CD14-positive monocyte (primary cell): ENCODE measurements around the gene CDC42BPB. TPM values are rescaled to one million over a fixed set of nuclear protein-coding genes. Genes with fewer than 3 reads are reported as not detected.

Experiments used
- DNase-seq, 3 donors: peaks; one replicate each; pipeline ENCODE4 v3.0.0-alpha.2; 2011 to 2022
- H2AFZ ChIP-seq: 2 replicates; pipeline ENCODE4 v1.6.0; 2012; ENCODE audit warnings: mild to moderate bottlenecking, low read depth, low read length, inconsistent platforms; ENCODE audit not compliant: insufficient read depth, poor library complexity, severe bottlenecking
- H3K27ac ChIP-seq, 2 donors: 1 replicate in 1 of 2; 2 replicates in 1 of 2; pipeline ENCODE4 v1.5.1; 2012 to 2013; ENCODE audit warnings: low read length in 2 of 2, control low read depth in 1 of 2, inconsistent platforms in 1 of 2, low read depth in 1 of 2, mild to moderate bottlenecking in 1 of 2
- H3K27me3 ChIP-seq, 2 donors: one replicate each; pipeline versions ENCODE4 v1.6.0 to v1.6.1; 2011 to 2013; ENCODE audit warnings: low read length in 2 of 2; ENCODE audit not compliant: control insufficient read depth in 2 of 2, insufficient read depth in 2 of 2
- H3K36me3 ChIP-seq, 2 donors: replicated peaks in 1 of 2; 1 replicate in 1 of 2; 2 replicates in 1 of 2; pipeline versions ENCODE4 v1.5.1 to v1.6.1; 2012 to 2013; ENCODE audit warnings: low read length in 2 of 2, control low read depth in 1 of 2, inconsistent platforms in 1 of 2, mild to moderate bottlenecking in 1 of 2; ENCODE audit not compliant: insufficient read depth in 2 of 2, control insufficient read depth in 1 of 2
- H3K4me1 ChIP-seq, 2 donors: 1 replicate in 1 of 2; 2 replicates in 1 of 2; pipeline versions ENCODE4 v1.5.1 to v1.6.1; 2012 to 2013; ENCODE audit warnings: low read length in 2 of 2, control low read depth in 1 of 2, inconsistent platforms in 1 of 2, mild to moderate bottlenecking in 1 of 2, moderate library complexity in 1 of 2; ENCODE audit not compliant: insufficient read depth in 2 of 2, control insufficient read depth in 1 of 2
- H3K4me2 ChIP-seq: replicated peaks from 2 replicates; pipeline ENCODE3; 2012; ENCODE audit warnings: low read length, moderate library complexity, mild to moderate bottlenecking; ENCODE audit not compliant: poor library complexity, severe bottlenecking; ENCODE audit errors: extremely low read depth
- H3K4me3 ChIP-seq, 3 experiments: fragments of 200-600 bp in 1 of 3; sonication (generic) in 1 of 3; replicated peaks in 1 of 3; 1 replicate in 2 of 3; 2 replicates in 1 of 3; pipeline ENCODE4 v1.5.1; 2011 to 2013; ENCODE audit warnings: low read length in 3 of 3, mild to moderate bottlenecking in 3 of 3, control low read depth in 2 of 3, low read depth in 2 of 3, inconsistent platforms in 1 of 3, moderate library complexity in 1 of 3
- H3K79me2 ChIP-seq: 2 replicates; pipeline ENCODE4 v1.6.0; 2012; ENCODE audit warnings: mild to moderate bottlenecking, control low read depth, inconsistent platforms, low read length, moderate library complexity; ENCODE audit not compliant: insufficient read depth
- H3K9ac ChIP-seq: 2 replicates; pipeline ENCODE4 v1.6.0; 2017; ENCODE audit warnings: low read length, mild to moderate bottlenecking; ENCODE audit not compliant: insufficient read depth, poor library complexity, severe bottlenecking
- H3K9me3 ChIP-seq, 2 donors: replicated peaks in 1 of 2; 1 replicate in 1 of 2; 2 replicates in 1 of 2; pipeline versions ENCODE4 v1.5.1 to v1.6.1; 2012 to 2013; ENCODE audit warnings: low read length in 2 of 2, control low read depth in 1 of 2; ENCODE audit not compliant: control insufficient read depth in 1 of 2, insufficient read depth in 1 of 2
- H4K20me1 ChIP-seq: 2 replicates; pipeline ENCODE4 v1.6.0; 2012; ENCODE audit warnings: mild to moderate bottlenecking, low read length, control low read depth, moderate library complexity; ENCODE audit not compliant: insufficient read depth
- H3K27ac Mint-ChIP-seq, 7 donors: one replicate each; pipeline ENCODE4 v1.8.0; 2020; ENCODE audit warnings: mild to moderate bottlenecking in 7 of 7, mixed read lengths in 7 of 7, moderate library complexity in 6 of 7, inconsistent platforms in 2 of 7
- H3K27me3 Mint-ChIP-seq, 3 donors: one replicate each; pipeline ENCODE4 v1.8.0; 2021 to 2022; ENCODE audit warnings: low read depth in 3 of 3, mild to moderate bottlenecking in 3 of 3, mixed read lengths in 3 of 3, moderate library complexity in 3 of 3, inconsistent platforms in 1 of 3
- H3K36me3 Mint-ChIP-seq, 2 donors: one replicate each; pipeline ENCODE4 v1.8.0; 2020; ENCODE audit warnings: mixed read lengths in 2 of 2, inconsistent platforms in 1 of 2, mild to moderate bottlenecking in 1 of 2
- H3K4me1 Mint-ChIP-seq: one replicate; pipeline ENCODE4 v1.8.0; 2020; ENCODE audit warnings: mild to moderate bottlenecking, mixed read lengths
- H3K4me3 Mint-ChIP-seq, 2 donors: one replicate each; pipeline ENCODE4 v1.8.0; 2020; ENCODE audit warnings: mild to moderate bottlenecking in 2 of 2, mixed read lengths in 2 of 2, moderate library complexity in 1 of 2
- H3K9me3 Mint-ChIP-seq, 7 donors: one replicate each; pipeline ENCODE4 v1.8.0; 2020 to 2022; ENCODE audit warnings: mixed read lengths in 7 of 7, mild to moderate bottlenecking in 6 of 7, moderate library complexity in 6 of 7, inconsistent platforms in 2 of 7
- WGBS: methylation state at CpG from one replicate; pipeline ENCODE4 v1.1.5; 2013; ENCODE audit warnings: missing lambda C conversion rate; ENCODE audit not compliant: insufficient coverage; 5-methylcytosine and 5-hydroxymethylcytosine counted together
- intact Hi-C, 2 donors: fragments of 100-400 bp; cut with micrococcal nuclease; formaldehyde crosslinking; loops; one replicate each; pipeline versions ENCODE4 v1.15.0 to v1.15.1; 2023
- polyA plus RNA-seq, 3 donors: library from polyadenylated mRNA; depleted of rRNA in 1 of 3; unstranded in 2 of 3; stranded (reverse) in 1 of 3; fragments of 300-500 nt in 2 of 3; fragments of >200 nt in 1 of 3; fragmentation: Illumina TruSeq in 2 of 3; gene quantifications; 1 replicate in 2 of 3; 2 replicates in 1 of 3; pipeline ENCODE4 v1.2.3, GENCODE V29; 2012 to 2021
- TF ChIP-seq, protein P1 (sequence below): fragments of 200-600 bp; IDR thresholded peaks from one replicate; pipeline ENCODE4 v1.8.0; 2022; ENCODE audit warnings: antibody characterized with exemption, mild to moderate bottlenecking

Gene CDC42BPB
- polyA plus RNA-seq, 3 donors, result 0.25 to 19.0 (median 0.60) TPM

DNA sequence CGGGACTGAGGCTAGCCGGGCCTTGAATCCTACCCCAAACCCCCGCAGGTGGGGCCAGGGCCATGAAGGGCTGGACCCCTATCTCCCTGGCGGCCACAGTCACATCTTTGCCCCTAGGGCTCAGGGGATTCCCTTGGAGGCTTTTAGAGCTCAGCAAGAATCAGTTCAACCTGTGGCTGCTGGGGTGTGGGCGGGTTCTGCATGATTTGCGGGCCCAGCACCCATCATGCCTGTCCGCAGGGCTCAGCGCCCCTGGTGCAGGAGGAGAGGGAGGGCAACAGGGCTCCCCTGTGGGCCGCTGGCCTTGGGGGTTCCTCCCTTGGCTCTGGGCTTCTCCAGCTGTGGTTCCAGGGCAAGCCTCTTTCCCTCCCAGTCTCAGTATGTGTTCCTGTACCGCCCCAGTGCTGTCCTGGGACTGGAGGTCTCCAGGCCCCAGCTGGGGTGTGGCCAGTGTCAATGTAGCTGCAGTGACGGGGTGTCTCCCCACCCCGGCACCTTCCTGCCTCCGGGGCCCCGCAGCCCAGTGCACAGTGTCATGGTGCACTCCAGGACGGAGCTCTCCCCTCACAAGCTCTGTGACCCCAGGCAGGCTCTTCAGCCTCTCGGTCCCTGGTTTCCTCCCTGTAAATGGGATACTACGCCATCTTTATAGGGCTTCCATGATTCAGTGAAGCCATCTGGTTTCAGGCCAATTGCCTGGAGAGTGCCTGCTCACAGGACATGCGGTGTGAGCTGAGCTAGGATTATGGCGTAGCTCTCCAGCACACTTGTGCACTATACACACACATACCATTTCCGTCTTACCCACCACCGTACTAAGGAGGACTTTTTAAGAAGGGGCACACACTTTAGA is 16.8 kb upstream of the CDC42BPB start:
- Mint-ChIP-seq H3K9me3 (peaks cover 0 to 3% (median 0%) of the 10 kb centered on the region in 7 donors), H3K27me3 (peaks cover 5 to 37% (median 21%) of the 10 kb centered on the region in 3 donors), H3K27ac (peak overlapping the region in 1 of 7 donors; percentile 57), H3K36me3 (no peaks in the 10 kb centered on the region), H3K4me3 (peak overlapping the region in 1 of 2 donors; percentile 39), H3K4me1 (peaks cover 2% of the 10 kb centered on the region)
- intact Hi-C loops, result loop anchor here (2.0 to 10.0 kb wide), 3 partner anchors 69 to 219 kb away; no protein-coding TSS in a partner anchor
- Histone ChIP-seq H3K4me1 (peaks cover 9 to 17% of the 10 kb centered on the region in 2 donors), H3K27ac (no peak overlapping the region), H4K20me1 (no peaks in the 10 kb centered on the region), H3K4me2 (no peak overlapping the region), H3K27me3 (peaks cover 0 to 24% of the 10 kb centered on the region in 2 donors), H3K9ac (no peak overlapping the region), H3K4me3 (no peak overlapping the region), H2AFZ (no peak overlapping the region), H3K9me3 (no peaks in the 10 kb centered on the region), H3K36me3 (no peaks in the 10 kb centered on the region), H3K79me2 (no peaks in the 10 kb centered on the region)
- TF ChIP-seq, protein P1, sequence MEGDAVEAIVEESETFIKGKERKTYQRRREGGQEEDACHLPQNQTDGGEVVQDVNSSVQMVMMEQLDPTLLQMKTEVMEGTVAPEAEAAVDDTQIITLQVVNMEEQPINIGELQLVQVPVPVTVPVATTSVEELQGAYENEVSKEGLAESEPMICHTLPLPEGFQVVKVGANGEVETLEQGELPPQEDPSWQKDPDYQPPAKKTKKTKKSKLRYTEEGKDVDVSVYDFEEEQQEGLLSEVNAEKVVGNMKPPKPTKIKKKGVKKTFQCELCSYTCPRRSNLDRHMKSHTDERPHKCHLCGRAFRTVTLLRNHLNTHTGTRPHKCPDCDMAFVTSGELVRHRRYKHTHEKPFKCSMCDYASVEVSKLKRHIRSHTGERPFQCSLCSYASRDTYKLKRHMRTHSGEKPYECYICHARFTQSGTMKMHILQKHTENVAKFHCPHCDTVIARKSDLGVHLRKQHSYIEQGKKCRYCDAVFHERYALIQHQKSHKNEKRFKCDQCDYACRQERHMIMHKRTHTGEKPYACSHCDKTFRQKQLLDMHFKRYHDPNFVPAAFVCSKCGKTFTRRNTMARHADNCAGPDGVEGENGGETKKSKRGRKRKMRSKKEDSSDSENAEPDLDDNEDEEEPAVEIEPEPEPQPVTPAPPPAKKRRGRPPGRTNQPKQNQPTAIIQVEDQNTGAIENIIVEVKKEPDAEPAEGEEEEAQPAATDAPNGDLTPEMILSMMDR, result no peak
- DNase-seq, result no peak
- WGBS, result 85% methylated on average over 15 of the region's 21 CpGs

DNA sequence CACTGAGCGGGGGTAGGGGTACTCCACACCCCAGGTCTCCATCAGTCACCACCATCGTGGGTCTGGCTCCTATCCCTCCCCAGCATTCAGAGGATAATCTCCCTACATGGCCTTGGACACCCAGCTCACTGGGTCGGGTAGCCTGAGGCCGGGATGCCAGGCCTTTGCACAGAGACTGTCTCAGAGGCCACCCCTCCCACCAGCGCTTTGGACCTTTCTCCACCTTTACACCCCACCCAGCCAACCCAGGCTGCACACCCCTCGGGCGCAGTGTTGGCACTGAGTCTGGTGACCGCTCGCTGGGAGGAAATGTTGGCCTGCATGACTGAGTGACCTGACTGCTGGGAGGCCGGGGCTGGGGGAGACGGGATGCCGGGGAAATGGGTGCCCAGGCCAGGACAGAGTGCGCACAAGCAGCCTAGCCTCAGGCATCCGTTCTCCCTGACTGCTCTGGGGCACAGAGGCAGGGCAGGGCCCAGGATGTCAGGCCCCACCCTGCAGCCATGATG is 16.1 kb upstream of the CDC42BPB start:
- intact Hi-C loops, result loop anchor here in 1 of 2 donors (10.0 kb wide), 1 partner anchor 111 kb away; no protein-coding TSS in a partner anchor
- no peaks in the 10 kb centered on the region for H4K20me1 ChIP-seq
- H3K27me3 Mint-ChIP-seq, result peaks cover 7 to 42% (median 22%) of the 10 kb centered on the region in 3 donors
- WGBS, result 95% methylated on average over 12 of the region's 14 CpGs
- H2AFZ ChIP-seq, result no peak overlapping the region
- no peak overlapping the region for H3K27ac ChIP-seq
- H3K4me1 ChIP-seq, result peaks cover 9 to 17% of the 10 kb centered on the region in 2 donors
- H3K4me3 ChIP-seq, result no peak overlapping the region
- H3K9me3 Mint-ChIP-seq, result peaks cover 0 to 3% (median 0%) of the 10 kb centered on the region in 7 donors
- H3K27ac Mint-ChIP-seq, result no peak overlapping the region
- peaks cover 0 to 21% of the 10 kb centered on the region in 2 donors for H3K27me3 ChIP-seq
- no peak overlapping the region for H3K4me3 Mint-ChIP-seq
- TF ChIP-seq, protein P1, result no peak
- H3K4me1 Mint-ChIP-seq, result peaks cover 2% of the 10 kb centered on the region
- H3K4me2 ChIP-seq, result no peak overlapping the region
- H3K36me3 Mint-ChIP-seq, result no peaks in the 10 kb centered on the region
- H3K36me3 ChIP-seq, result no peaks in the 10 kb centered on the region
- DNase-seq, result no peak
- H3K79me2 ChIP-seq, result no peaks in the 10 kb centered on the region
- H3K9ac ChIP-seq, result no peak overlapping the region
- no peaks in the 10 kb centered on the region for H3K9me3 ChIP-seq
